T47D (cell line): ENCODE data around the gene RPL7A.
"Not testable (repeated sequence)": the region's sequence is repeated elsewhere in the genome, so short reads cannot be mapped to it uniquely, and the experiment has no call there.

Experiments
- DNase-seq, 2 experiments: peaks; one replicate each; pipeline versions ENCODE4 v3.0.0 to v3.0.0-alpha.2; 2011 to 2012; ENCODE audit warnings: low read depth in 1 of 2, low spot score in 1 of 2
- JUND ChIP-seq: IDR thresholded peaks from 2 replicates; pipeline ENCODE4 v1.6.1; 2012; ENCODE audit warnings: low read depth
- in situ Hi-C: cut with HindIII; loops from 2 replicates; pipeline ENCODE4 v1.10.0; 2016; ENCODE audit warnings: low sequenced_read_pairs, low pct_unique_long_range_greater_than_20kb

Gene RPL7A

DNA sequence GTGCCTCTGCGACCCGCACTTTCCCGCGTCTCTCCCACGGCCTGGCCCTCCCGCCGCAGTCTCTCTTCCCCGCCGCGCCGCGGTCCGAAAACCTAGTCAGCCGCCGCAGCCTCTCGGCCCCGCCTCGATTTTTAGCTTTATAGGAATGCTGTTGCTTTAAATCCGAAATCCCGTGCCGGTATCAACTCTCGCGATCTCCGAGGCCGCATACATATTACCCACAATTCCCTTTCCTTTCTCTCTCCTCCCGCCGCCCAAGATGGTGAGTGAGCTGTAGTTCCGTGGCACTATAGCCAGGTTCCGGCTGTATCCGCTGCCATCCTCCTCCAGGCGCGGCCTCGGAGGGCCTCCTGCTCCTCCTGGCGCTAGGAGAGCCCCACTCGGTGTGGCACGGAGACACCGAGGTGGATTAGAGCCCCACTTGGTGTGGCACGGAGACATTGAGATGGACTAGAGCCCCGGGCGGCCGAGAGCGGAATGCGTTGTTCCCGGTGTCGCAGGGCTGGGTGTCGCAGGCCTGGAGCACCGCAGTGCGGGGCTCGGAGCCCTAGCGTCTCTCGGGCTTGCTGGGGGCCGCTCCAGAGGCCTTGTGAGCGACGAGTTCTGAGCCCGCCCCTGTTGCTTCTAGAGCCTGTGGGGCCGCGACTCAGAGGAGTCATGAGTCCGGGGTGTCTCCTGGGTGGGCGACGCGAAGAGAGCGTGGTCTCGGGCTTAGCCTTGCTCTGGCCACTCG lies at the start of gene RPL7A, which contains the start of gene MED22:
Gene RPL7A (plus strand): TSS at position 234 of the 733 bp plus-strand sequence. CDS start 26 bp downstream, at position 260.
Gene MED22 (minus strand): TSS at position 147 of the 733 bp plus-strand sequence. CDS start 1,469 bp downstream, outside the sequence.
- no peak for TF ChIP-seq JUND
- in situ Hi-C loops: no loop called here
- peak; percentile 94 to 98 for DNase-seq

- in situ Hi-C loops, DNase-seq: not testable (repeated sequence)
These were observed 48.0 kb upstream of the RPL7A start for GRCh38 chr9:133299996-133300395.

- in situ Hi-C loops: no loop called here
- no peak for DNase-seq
- TF ChIP-seq JUND: no peak
These were observed 46.5 kb upstream of the RPL7A start for GRCh38 chr9:133301253-133302230.

- no peak for TF ChIP-seq JUND
- in situ Hi-C loops: no loop called here
- DNase-seq: no peak
These were observed 44.5 kb upstream of the RPL7A start for GRCh38 chr9:133303266-133304157.

- TF ChIP-seq JUND: no peak
- DNase-seq: no peak
- in situ Hi-C loops: no loop called here
These were observed 43.9 kb upstream of the RPL7A start for GRCh38 chr9:133304158-133304470.

DNA sequence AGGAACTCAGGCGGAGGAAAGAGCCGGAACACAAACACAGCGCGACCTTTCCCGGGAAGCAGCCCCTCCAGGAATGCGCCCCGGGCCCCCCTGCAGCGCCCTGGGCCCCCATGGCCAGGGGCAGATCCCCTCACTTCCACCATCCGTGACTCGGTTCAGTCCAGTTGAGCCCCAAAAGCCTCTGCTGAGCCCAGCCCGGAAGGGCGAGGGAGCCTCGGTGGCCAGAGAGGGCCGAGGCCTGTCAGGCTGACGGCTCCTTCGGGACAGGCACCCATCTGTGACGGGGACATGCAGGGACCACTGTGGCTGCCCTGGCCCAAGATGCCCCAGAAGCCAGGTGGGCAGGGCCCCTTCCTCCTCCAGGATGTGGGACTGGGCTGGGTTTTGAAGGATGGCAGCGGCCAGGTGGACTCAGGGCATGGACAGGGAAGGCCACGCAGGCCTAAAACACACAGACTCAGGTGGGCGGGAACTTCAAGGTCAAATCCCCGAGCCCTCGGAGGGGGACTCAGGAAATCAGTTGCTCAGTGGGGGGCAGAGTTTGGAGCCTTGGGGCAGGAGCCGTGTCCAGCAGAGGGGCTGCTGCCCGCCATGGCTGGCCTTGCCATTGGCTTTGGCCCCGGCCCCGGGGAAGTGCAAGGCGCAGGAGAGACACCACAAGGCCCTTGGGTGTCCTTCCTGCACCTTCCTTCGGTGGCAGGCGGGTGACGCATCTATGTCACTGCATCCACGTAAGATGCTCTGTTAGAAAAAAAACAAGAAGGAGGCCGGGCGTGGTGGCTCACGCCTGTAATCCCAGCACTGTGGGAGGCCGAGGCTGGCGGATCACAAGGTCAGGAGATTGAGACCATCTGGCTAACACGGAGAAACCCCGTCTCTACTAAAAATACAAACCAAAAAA lies 43.3 kb upstream of the RPL7A start:
- in situ Hi-C loops: no loop called here
- TF ChIP-seq JUND: no peak
- DNase-seq: no peak

GRCh38 chr9:133305731-133306130 lies 42.3 kb upstream of the RPL7A start:
- no peak for TF ChIP-seq JUND
- no peak for DNase-seq

GRCh38 chr9:133306242-133307204 lies 41.5 kb upstream of the RPL7A start:
- in situ Hi-C loops: no loop called here
- TF ChIP-seq JUND: no peak
- no peak for DNase-seq

More at GRCh38 chr9:133305731-133306130, 42.3 kb upstream of the RPL7A start:
- in situ Hi-C loops: no loop called here

- DNase-seq: no peak
- in situ Hi-C loops: no loop called here
- no peak for TF ChIP-seq JUND
These were observed 40.7 kb upstream of the RPL7A start for GRCh38 chr9:133307301-133307700.

DNA sequence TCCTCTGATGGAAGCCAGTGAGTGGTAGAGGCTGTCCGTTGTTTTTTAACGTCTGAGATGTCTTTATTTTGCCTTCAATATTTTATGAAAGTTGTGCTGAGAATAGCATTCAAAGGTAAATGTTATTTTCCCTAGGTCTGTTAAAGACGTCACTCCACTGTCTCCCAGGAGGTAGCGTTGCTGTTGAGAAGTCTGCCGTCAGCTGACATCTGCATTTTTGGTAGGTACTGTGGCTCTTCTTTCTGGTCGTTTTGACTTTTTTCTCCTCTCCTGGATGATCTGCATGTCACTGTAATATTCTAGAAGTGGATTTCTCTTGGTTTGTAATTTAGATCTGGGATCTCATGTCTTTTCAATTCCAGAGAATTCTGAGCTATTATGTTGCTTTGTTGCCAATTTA lies 38.4 kb upstream of the RPL7A start:
- TF ChIP-seq JUND: no peak
- DNase-seq: no peak

More for the DNA sequence above, 38.4 kb upstream of the RPL7A start:
- in situ Hi-C loops: no loop called here
